ENCODE results near the gene KLHL2.

Gene KLHL2

GRCh38 chr4:165325732-165326512 is 118.6 kb downstream of the KLHL2 start:
- H3K36me3 ChIP-seq (ENCODE audit: control insufficient read depth in 1 of 2, insufficient read depth in 2 of 2, low read length in 2 of 2): no peaks in the 10 kb centered on the region
- H3K9me3 ChIP-seq (ENCODE audit: control insufficient read depth in 1 of 2, low read length in 2 of 2): no peaks in the 10 kb centered on the region
- H3K27me3 ChIP-seq (ENCODE audit: control insufficient read depth in 1 of 2, insufficient read depth in 2 of 2, low read length in 2 of 2): no peaks in the 10 kb centered on the region
- peaks cover 19 to 22% of the 10 kb centered on the region in 2 donors for H3K4me1 ChIP-seq (ENCODE audit: control insufficient read depth in 1 of 2, insufficient read depth in 2 of 2, low read length in 2 of 2)
- H3K4me3 ChIP-seq (ENCODE audit: low read depth in 1 of 2, low read length in 2 of 2): peak overlapping the region; percentile 86 to 95
- no peak overlapping the region for H3K9ac ChIP-seq (ENCODE audit: low read depth in 1 of 2, low read length in 2 of 2)
- H3K27ac ChIP-seq (ENCODE audit: low read depth, low read length): no peak overlapping the region

GRCh38 chr4:165326831-165327210 is 119.5 kb downstream of the KLHL2 start:
- H3K9me3 ChIP-seq (ENCODE audit: control insufficient read depth in 1 of 2, low read length in 2 of 2): no peaks in the 10 kb centered on the region
- H3K4me3 ChIP-seq (ENCODE audit: low read depth in 1 of 2, low read length in 2 of 2): peak overlapping the region; percentile 86 to 95
- H3K27ac ChIP-seq (ENCODE audit: low read depth, low read length): peak overlapping the region; percentile 73
- H3K4me1 ChIP-seq (ENCODE audit: control insufficient read depth in 1 of 2, insufficient read depth in 2 of 2, low read length in 2 of 2): peaks cover 23 to 25% of the 10 kb centered on the region in 2 donors
- H3K36me3 ChIP-seq (ENCODE audit: control insufficient read depth in 1 of 2, insufficient read depth in 2 of 2, low read length in 2 of 2): no peaks in the 10 kb centered on the region
- H3K9ac ChIP-seq (ENCODE audit: low read depth in 1 of 2, low read length in 2 of 2): peak overlapping the region; percentile 71 to 79
- no peaks in the 10 kb centered on the region for H3K27me3 ChIP-seq (ENCODE audit: control insufficient read depth in 1 of 2, insufficient read depth in 2 of 2, low read length in 2 of 2)

GRCh38 chr4:165327211-165328100 is 120.1 kb downstream of the KLHL2 start, which contains the start of gene MSMO1:
Gene MSMO1, plus strand, starts transcription at chr4:165327669. Its CDS starts 5,702 bp downstream, at chr4:165333371.
- Histone ChIP-seq H3K4me3 (ENCODE audit: low read depth in 1 of 2, low read length in 2 of 2) (peak within 1 kb of the TSS; percentile 86 to 95), H3K4me1 (ENCODE audit: control insufficient read depth in 1 of 2, insufficient read depth in 2 of 2, low read length in 2 of 2) (peaks cover 29% of the 10 kb centered on the region in 2 donors), H3K27ac (ENCODE audit: low read depth, low read length) (peak within 1 kb of the TSS; percentile 73), H3K27me3 (ENCODE audit: control insufficient read depth in 1 of 2, insufficient read depth in 2 of 2, low read length in 2 of 2) (no peaks in the 10 kb centered on the region), H3K9ac (ENCODE audit: low read depth in 1 of 2, low read length in 2 of 2) (peak within 1 kb of the TSS; percentile 78 to 97), H3K9me3 (ENCODE audit: control insufficient read depth in 1 of 2, low read length in 2 of 2) (no peaks in the 10 kb centered on the region), H3K36me3 (ENCODE audit: control insufficient read depth in 1 of 2, insufficient read depth in 2 of 2, low read length in 2 of 2) (no peaks in the 10 kb centered on the region)

- peak overlapping the region; percentile 78 to 97 for H3K9ac ChIP-seq (ENCODE audit: low read depth in 1 of 2, low read length in 2 of 2)
- H3K4me1 ChIP-seq (ENCODE audit: control insufficient read depth in 1 of 2, insufficient read depth in 2 of 2, low read length in 2 of 2): peaks cover 29 to 33% of the 10 kb centered on the region in 2 donors
- no peaks in the 10 kb centered on the region for H3K27me3 ChIP-seq (ENCODE audit: control insufficient read depth in 1 of 2, insufficient read depth in 2 of 2, low read length in 2 of 2)
- H3K27ac ChIP-seq (ENCODE audit: low read depth, low read length): no peak overlapping the region
- peak overlapping the region; percentile 80 to 95 for H3K4me3 ChIP-seq (ENCODE audit: low read depth in 1 of 2, low read length in 2 of 2)
- H3K9me3 ChIP-seq (ENCODE audit: control insufficient read depth in 1 of 2, low read length in 2 of 2): no peaks in the 10 kb centered on the region
- H3K36me3 ChIP-seq (ENCODE audit: control insufficient read depth in 1 of 2, insufficient read depth in 2 of 2, low read length in 2 of 2): no peaks in the 10 kb centered on the region
These were observed 120.7 kb downstream of the KLHL2 start for GRCh38 chr4:165328101-165328425.

GRCh38 chr4:165328708-165329107 is 121.3 kb downstream of the KLHL2 start:
- Histone ChIP-seq H3K9ac (ENCODE audit: low read depth in 1 of 2, low read length in 2 of 2) (peak overlapping the region; percentile 78 to 97), H3K4me3 (ENCODE audit: low read depth in 1 of 2, low read length in 2 of 2) (peak overlapping the region; percentile 80 to 95), H3K4me1 (ENCODE audit: control insufficient read depth in 1 of 2, insufficient read depth in 2 of 2, low read length in 2 of 2) (peaks cover 29 to 33% of the 10 kb centered on the region in 2 donors), H3K27me3 (ENCODE audit: control insufficient read depth in 1 of 2, insufficient read depth in 2 of 2, low read length in 2 of 2) (no peaks in the 10 kb centered on the region), H3K9me3 (ENCODE audit: control insufficient read depth in 1 of 2, low read length in 2 of 2) (no peaks in the 10 kb centered on the region), H3K36me3 (ENCODE audit: control insufficient read depth in 1 of 2, insufficient read depth in 2 of 2, low read length in 2 of 2) (peaks cover 0 to 1% of the 10 kb centered on the region in 2 donors), H3K27ac (ENCODE audit: low read depth, low read length) (no peak overlapping the region)

- Histone ChIP-seq H3K9me3 (ENCODE audit: control insufficient read depth in 1 of 2, low read length in 2 of 2) (no peaks in the 10 kb centered on the region), H3K27ac (ENCODE audit: low read depth, low read length) (no peak overlapping the region), H3K4me1 (ENCODE audit: control insufficient read depth in 1 of 2, insufficient read depth in 2 of 2, low read length in 2 of 2) (peaks cover 29 to 33% of the 10 kb centered on the region in 2 donors), H3K27me3 (ENCODE audit: control insufficient read depth in 1 of 2, insufficient read depth in 2 of 2, low read length in 2 of 2) (no peaks in the 10 kb centered on the region), H3K9ac (ENCODE audit: low read depth in 1 of 2, low read length in 2 of 2) (peak overlapping the region in 1 of 2 donors; percentile 12), H3K4me3 (ENCODE audit: low read depth in 1 of 2, low read length in 2 of 2) (peak overlapping the region in 1 of 2 donors; percentile 80), H3K36me3 (ENCODE audit: control insufficient read depth in 1 of 2, insufficient read depth in 2 of 2, low read length in 2 of 2) (peaks cover 2 to 11% of the 10 kb centered on the region in 2 donors)
These were observed 122.7 kb downstream of the KLHL2 start for GRCh38 chr4:165330071-165330470.

- Histone ChIP-seq H3K4me3 (ENCODE audit: low read depth in 1 of 2, low read length in 2 of 2) (peak overlapping the region in 1 of 2 donors; percentile 80), H3K27ac (ENCODE audit: low read depth, low read length) (no peak overlapping the region), H3K9me3 (ENCODE audit: control insufficient read depth in 1 of 2, low read length in 2 of 2) (no peaks in the 10 kb centered on the region), H3K36me3 (ENCODE audit: control insufficient read depth in 1 of 2, insufficient read depth in 2 of 2, low read length in 2 of 2) (peaks cover 2 to 16% of the 10 kb centered on the region in 2 donors), H3K4me1 (ENCODE audit: control insufficient read depth in 1 of 2, insufficient read depth in 2 of 2, low read length in 2 of 2) (peaks cover 29 to 33% of the 10 kb centered on the region in 2 donors), H3K27me3 (ENCODE audit: control insufficient read depth in 1 of 2, insufficient read depth in 2 of 2, low read length in 2 of 2) (no peaks in the 10 kb centered on the region), H3K9ac (ENCODE audit: low read depth in 1 of 2, low read length in 2 of 2) (no peak overlapping the region)
These were observed 123.3 kb downstream of the KLHL2 start for GRCh38 chr4:165330666-165331065.

- Histone ChIP-seq H3K9me3 (ENCODE audit: control insufficient read depth in 1 of 2, low read length in 2 of 2) (no peaks in the 10 kb centered on the region), H3K4me3 (ENCODE audit: low read depth in 1 of 2, low read length in 2 of 2) (peak overlapping the region in 1 of 2 donors; percentile 80), H3K9ac (ENCODE audit: low read depth in 1 of 2, low read length in 2 of 2) (no peak overlapping the region), H3K36me3 (ENCODE audit: control insufficient read depth in 1 of 2, insufficient read depth in 2 of 2, low read length in 2 of 2) (peaks cover 2 to 18% of the 10 kb centered on the region in 2 donors), H3K27me3 (ENCODE audit: control insufficient read depth in 1 of 2, insufficient read depth in 2 of 2, low read length in 2 of 2) (no peaks in the 10 kb centered on the region), H3K27ac (ENCODE audit: low read depth, low read length) (no peak overlapping the region), H3K4me1 (ENCODE audit: control insufficient read depth in 1 of 2, insufficient read depth in 2 of 2, low read length in 2 of 2) (peaks cover 24 to 33% of the 10 kb centered on the region in 2 donors)
These were observed 124.0 kb downstream of the KLHL2 start for GRCh38 chr4:165331359-165331758.

- H3K4me3 ChIP-seq (ENCODE audit: low read depth in 1 of 2, low read length in 2 of 2): peak overlapping the region in 1 of 2 donors; percentile 80
- H3K4me1 ChIP-seq (ENCODE audit: control insufficient read depth in 1 of 2, insufficient read depth in 2 of 2, low read length in 2 of 2): peaks cover 23 to 33% of the 10 kb centered on the region in 2 donors
These were observed 124.5 kb downstream of the KLHL2 start for GRCh38 chr4:165331823-165332222.

GRCh38 chr4:165332502-165332901 is 125.1 kb downstream of the KLHL2 start:
- H3K27me3 ChIP-seq (ENCODE audit: control insufficient read depth in 1 of 2, insufficient read depth in 2 of 2, low read length in 2 of 2): no peaks in the 10 kb centered on the region
- peak overlapping the region in 1 of 2 donors; percentile 80 for H3K4me3 ChIP-seq (ENCODE audit: low read depth in 1 of 2, low read length in 2 of 2)
- H3K27ac ChIP-seq (ENCODE audit: low read depth, low read length): no peak overlapping the region
- H3K9me3 ChIP-seq (ENCODE audit: control insufficient read depth in 1 of 2, low read length in 2 of 2): no peaks in the 10 kb centered on the region
- H3K9ac ChIP-seq (ENCODE audit: low read depth in 1 of 2, low read length in 2 of 2): no peak overlapping the region
- peaks cover 8 to 28% of the 10 kb centered on the region in 2 donors for H3K36me3 ChIP-seq (ENCODE audit: control insufficient read depth in 1 of 2, insufficient read depth in 2 of 2, low read length in 2 of 2)
- peaks cover 23 to 33% of the 10 kb centered on the region in 2 donors for H3K4me1 ChIP-seq (ENCODE audit: control insufficient read depth in 1 of 2, insufficient read depth in 2 of 2, low read length in 2 of 2)

More at GRCh38 chr4:165331823-165332222, 124.5 kb downstream of the KLHL2 start:
- no peaks in the 10 kb centered on the region for H3K27me3 ChIP-seq (ENCODE audit: control insufficient read depth in 1 of 2, insufficient read depth in 2 of 2, low read length in 2 of 2)
- no peaks in the 10 kb centered on the region for H3K9me3 ChIP-seq (ENCODE audit: control insufficient read depth in 1 of 2, low read length in 2 of 2)
- peaks cover 2 to 23% of the 10 kb centered on the region in 2 donors for H3K36me3 ChIP-seq (ENCODE audit: control insufficient read depth in 1 of 2, insufficient read depth in 2 of 2, low read length in 2 of 2)
- H3K27ac ChIP-seq (ENCODE audit: low read depth, low read length): no peak overlapping the region
- no peak overlapping the region for H3K9ac ChIP-seq (ENCODE audit: low read depth in 1 of 2, low read length in 2 of 2)
